SK-N-SH treated with all-trans-retinoic acid at 6 μM for 48 hours (cell line): ENCODE data around the gene MORC1.

Experiments
- CREB5 ChIP-seq: fragments of 250-450 bp; sonication (Bioruptor Pico); IDR thresholded peaks from 2 replicates; pipeline ENCODE4 v1.5.1; 2020; ENCODE audit warnings: low read depth, mild to moderate bottlenecking, moderate library complexity
- GLIS3 ChIP-seq: fragments of 250-450 bp; sonication (Bioruptor Pico); IDR thresholded peaks from 2 replicates; pipeline ENCODE4 v1.5.0; 2020; ENCODE audit warnings: mild to moderate bottlenecking, moderate library complexity
- ISL1 ChIP-seq: fragments of 250-450 bp; sonication (Bioruptor Pico); IDR thresholded peaks from 2 replicates; pipeline ENCODE4 v2.1.2; 2022; ENCODE audit warnings: mild to moderate bottlenecking, moderate library complexity
- TOX ChIP-seq: fragments of 250-450 bp; sonication (Bioruptor Pico); IDR thresholded peaks from 2 replicates; pipeline ENCODE4 v1.8.0; 2021; ENCODE audit warnings: mild to moderate bottlenecking, moderate library complexity, borderline replicate concordance
- ZNF565 ChIP-seq: fragments of 450-650 bp; formaldehyde crosslinking; conservative IDR thresholded peaks from 2 replicates; pipeline ENCODE4 v1.5.0; 2020; ENCODE audit warnings: low read depth, mild to moderate bottlenecking, moderate library complexity

DNA sequence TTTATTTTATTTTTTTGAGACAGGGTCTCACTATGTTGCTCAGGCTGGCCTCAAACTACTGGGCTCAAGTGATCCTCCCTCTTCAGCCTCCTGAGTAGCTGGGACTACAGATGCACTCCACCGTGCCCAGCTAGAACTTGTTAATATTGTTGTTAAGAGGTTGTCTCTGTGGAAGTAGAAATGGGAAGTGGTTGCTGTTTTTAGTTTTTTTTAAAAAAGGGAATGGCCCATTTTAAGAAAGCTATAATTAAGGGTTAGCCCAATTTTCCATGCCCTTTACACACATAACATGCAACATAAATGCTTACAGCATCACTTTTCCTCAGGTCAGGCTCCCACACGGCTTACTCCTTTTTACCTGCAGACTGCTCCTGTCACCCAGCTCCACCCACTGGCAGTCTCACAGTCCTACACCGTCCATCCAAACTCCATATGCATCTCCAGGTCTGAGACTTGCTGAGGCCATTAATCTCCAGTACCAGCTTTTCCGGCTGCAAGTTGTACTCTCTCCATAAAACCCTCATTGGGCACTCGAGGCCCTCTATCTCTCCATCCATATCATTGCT, 19.8 kb downstream of the MORC1 start:
- TF ChIP-seq CREB5 (CRISPR knock-in tag), result no peak
- TF ChIP-seq ISL1, result no peak
- no peak for TF ChIP-seq TOX (CRISPR knock-in tag)
- no peak for TF ChIP-seq GLIS3 (CRISPR knock-in tag)
- TF ChIP-seq ZNF565, result no peak
